ENCODE measurements around the gene DCAF11.

The DCAF11 gene

GRCh38 chr14:24167469-24168114 is 53.0 kb downstream of the DCAF11 start:
- H3K4me3 ChIP-seq (ENCODE audit: severe bottlenecking): no peak overlapping the region
- no peak for ATAC-seq (ENCODE audit: low read depth)

DNA sequence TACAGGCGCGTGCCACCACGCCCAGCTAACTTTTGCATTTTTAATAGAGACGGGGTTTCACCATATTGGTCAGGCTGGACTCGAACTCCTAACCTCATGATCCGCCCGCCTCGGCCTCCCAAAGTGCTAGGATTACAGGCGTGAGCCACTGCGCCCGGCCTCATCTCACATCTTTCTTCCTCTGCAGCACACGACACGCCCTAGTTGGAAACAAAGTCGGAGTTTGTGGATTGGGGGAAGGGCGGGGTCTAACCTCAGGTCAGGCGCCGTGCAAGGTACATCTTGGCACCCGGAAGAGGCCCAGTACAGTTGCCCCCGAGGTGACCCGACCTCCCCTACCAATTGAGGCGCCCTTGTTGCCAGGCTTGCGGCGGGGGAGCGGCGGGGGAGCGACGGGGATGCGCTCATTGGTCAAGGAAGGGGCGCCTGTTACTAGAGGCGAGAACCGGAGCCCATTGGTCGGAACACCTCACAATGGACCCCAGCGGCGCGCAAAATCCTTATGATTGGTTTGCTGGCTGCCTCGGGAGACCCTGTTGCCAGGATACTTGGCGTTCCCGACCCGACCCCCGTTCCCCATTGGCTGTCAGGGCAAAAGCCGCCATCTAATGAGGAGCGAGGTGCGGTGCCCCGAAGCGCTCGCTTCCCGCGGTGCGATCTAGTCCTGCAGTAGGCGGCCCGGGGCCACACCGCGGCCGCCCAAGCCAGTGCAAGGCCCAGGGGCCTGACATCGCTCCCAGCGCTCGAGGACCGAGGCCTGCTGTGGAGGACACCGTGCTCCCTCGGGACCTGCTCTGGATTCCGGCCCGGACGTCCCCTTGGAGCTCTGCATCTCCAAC is 57.1 kb downstream of the DCAF11 start, which contains the start of gene REC8:
REC8 (plus strand) TSS at position 659 of the 839 bp plus-strand sequence. CDS start 473 bp downstream, outside the sequence.
- no peak within 1 kb of the TSS for H3K27ac ChIP-seq (ENCODE audit: poor library complexity, severe bottlenecking)
- 0 out of 2 replicates have a peak, but pooled peaks cover 5% of the 10 kb centered on the region for H3K36me3 ChIP-seq (ENCODE audit: low read depth)
- no peak within 1 kb of the TSS for H3K4me3 ChIP-seq (ENCODE audit: severe bottlenecking)
- no peak for TF ChIP-seq CTCF (IDR thresholded peaks at IDR 0.05; ENCODE audit: poor library complexity, severe bottlenecking)
- H3K4me1 ChIP-seq (ENCODE audit: insufficient read depth, poor library complexity, severe bottlenecking): no peaks in the 10 kb centered on the region
- no peaks in the 10 kb centered on the region for H3K27me3 ChIP-seq (ENCODE audit: insufficient read depth, poor library complexity, severe bottlenecking)
- ATAC-seq (ENCODE audit: low read depth) (no peak), DNase-seq (ENCODE audit: low spot score) (no peak)
- H3K9me3 ChIP-seq (ENCODE audit: severe bottlenecking): no peaks in the 10 kb centered on the region

More at GRCh38 chr14:24167469-24168114, 53.0 kb downstream of the DCAF11 start:
- no peaks in the 10 kb centered on the region for H3K27me3 ChIP-seq (ENCODE audit: insufficient read depth, poor library complexity, severe bottlenecking)
- no peak overlapping the region for H3K27ac ChIP-seq (ENCODE audit: poor library complexity, severe bottlenecking)
- no peaks in the 10 kb centered on the region for H3K9me3 ChIP-seq (ENCODE audit: severe bottlenecking)
- no peak for TF ChIP-seq CTCF (IDR thresholded peaks at IDR 0.05; ENCODE audit: poor library complexity, severe bottlenecking)
- no peaks in the 10 kb centered on the region for H3K4me1 ChIP-seq (ENCODE audit: insufficient read depth, poor library complexity, severe bottlenecking)
- no peak for DNase-seq (ENCODE audit: low spot score)
- H3K36me3 ChIP-seq (ENCODE audit: low read depth): peaks cover 42% of the 10 kb centered on the region

DNA sequence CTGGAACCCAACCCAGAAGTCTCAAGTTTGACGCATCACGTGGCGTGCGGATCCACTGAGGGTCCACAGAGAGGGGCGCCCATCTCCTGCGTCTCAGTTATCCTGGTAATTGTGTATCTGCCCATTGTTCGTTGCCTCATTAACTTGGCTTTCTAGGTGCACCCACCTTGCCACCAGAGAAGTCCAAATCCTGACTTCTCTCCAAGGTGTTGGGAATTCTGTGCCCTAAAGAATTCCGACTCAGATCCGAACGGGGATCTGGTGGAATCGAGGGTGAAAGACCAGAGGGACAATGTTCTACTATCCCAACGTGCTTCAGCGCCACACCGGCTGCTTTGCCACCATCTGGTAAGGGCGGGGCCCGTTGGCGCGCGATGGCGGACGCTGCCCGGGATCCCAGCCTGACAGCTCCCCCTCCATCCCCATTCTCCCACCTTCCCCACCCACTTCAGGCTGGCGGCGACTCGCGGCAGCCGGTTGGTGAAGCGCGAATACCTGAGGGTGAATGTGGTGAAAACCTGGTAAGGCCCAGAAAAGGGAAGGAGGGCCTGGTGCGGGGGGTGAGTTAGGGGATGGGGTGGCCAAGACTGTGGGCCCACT is 57.8 kb downstream of the DCAF11 start:
- no peaks in the 10 kb centered on the region for H3K36me3 ChIP-seq (ENCODE audit: low read depth)
- no peaks in the 10 kb centered on the region for H3K27me3 ChIP-seq (ENCODE audit: insufficient read depth, poor library complexity, severe bottlenecking)
- H3K4me1 ChIP-seq (ENCODE audit: insufficient read depth, poor library complexity, severe bottlenecking): no peaks in the 10 kb centered on the region
- H3K4me3 ChIP-seq (ENCODE audit: severe bottlenecking): no peak overlapping the region
- ATAC-seq (ENCODE audit: low read depth): no peak
- H3K27ac ChIP-seq (ENCODE audit: poor library complexity, severe bottlenecking): no peak overlapping the region
- no peaks in the 10 kb centered on the region for H3K9me3 ChIP-seq (ENCODE audit: severe bottlenecking)
- no peak for DNase-seq (ENCODE audit: low spot score)
- no peak for TF ChIP-seq CTCF (IDR thresholded peaks at IDR 0.05; ENCODE audit: poor library complexity, severe bottlenecking)

DNA sequence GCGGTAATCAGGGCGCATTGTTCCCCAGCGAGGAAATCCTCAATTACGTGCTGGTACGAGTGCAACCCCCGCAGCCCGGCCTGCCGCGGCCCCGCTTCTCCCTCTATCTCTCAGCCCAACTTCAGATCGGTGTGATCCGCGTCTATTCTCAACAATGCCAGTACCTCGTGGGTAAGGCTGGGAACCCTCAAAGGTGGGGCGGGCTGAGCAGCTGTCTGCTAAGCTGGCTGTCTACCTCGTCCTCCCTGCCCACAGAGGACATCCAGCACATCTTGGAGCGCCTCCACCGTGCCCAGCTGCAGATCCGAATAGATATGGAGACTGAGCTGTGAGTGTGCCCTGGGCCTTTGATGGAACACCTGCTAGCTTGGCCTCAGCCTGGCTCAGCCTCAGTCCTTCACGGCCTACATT is 58.3 kb downstream of the DCAF11 start:
- Histone ChIP-seq H3K4me1 (ENCODE audit: insufficient read depth, poor library complexity, severe bottlenecking) (no peaks in the 10 kb centered on the region), H3K27ac (ENCODE audit: poor library complexity, severe bottlenecking) (no peak overlapping the region), H3K27me3 (ENCODE audit: insufficient read depth, poor library complexity, severe bottlenecking) (no peaks in the 10 kb centered on the region), H3K9me3 (ENCODE audit: severe bottlenecking) (no peaks in the 10 kb centered on the region), H3K4me3 (ENCODE audit: severe bottlenecking) (no peak overlapping the region), H3K36me3 (ENCODE audit: low read depth) (no peaks in the 10 kb centered on the region)
- DNase-seq (ENCODE audit: low spot score) (no peak), ATAC-seq (ENCODE audit: low read depth) (0 out of 3 replicates have a peak, but pooled peaks have one; percentile 13)
- TF ChIP-seq CTCF (IDR thresholded peaks at IDR 0.05; ENCODE audit: poor library complexity, severe bottlenecking): no peak
